Nephron progenitor cell (in vitro differentiated cells): ENCODE measurements around the gene WNT11.

Source experiments
- DNase-seq: peaks from one replicate; pipeline ENCODE4 v3.0.0; 2021
- H3K27ac Mint-ChIP-seq: 2 replicates; pipeline ENCODE4 v1.8.0; 2021; ENCODE audit warnings: mild to moderate bottlenecking, moderate library complexity, mixed read lengths
- H3K27me3 Mint-ChIP-seq: 2 replicates; pipeline ENCODE4 v1.8.0; 2021; ENCODE audit warnings: mild to moderate bottlenecking, low read depth, mixed read lengths; ENCODE audit not compliant: poor library complexity
- H3K36me3 Mint-ChIP-seq: 2 replicates; pipeline ENCODE4 v1.8.0; 2021; ENCODE audit warnings: low read depth, mixed read lengths
- H3K4me1 Mint-ChIP-seq: 2 replicates; pipeline ENCODE4 v1.8.0; 2021; ENCODE audit warnings: mixed read lengths
- H3K4me3 Mint-ChIP-seq: 2 replicates; pipeline ENCODE4 v1.8.0; 2021; ENCODE audit warnings: mild to moderate bottlenecking, moderate library complexity, mixed read lengths
- H3K9me3 Mint-ChIP-seq: 2 replicates; pipeline ENCODE4 v1.8.0; 2021; ENCODE audit warnings: mild to moderate bottlenecking, moderate library complexity, mixed read lengths
- TF ChIP-seq, protein P1 (sequence below): fragments of 200-600 bp; sonication (generic); IDR thresholded peaks from 2 replicates; pipeline ENCODE4 v1.5.0; 2021; ENCODE audit warnings: antibody characterized with exemption

The WNT11 gene

DNA sequence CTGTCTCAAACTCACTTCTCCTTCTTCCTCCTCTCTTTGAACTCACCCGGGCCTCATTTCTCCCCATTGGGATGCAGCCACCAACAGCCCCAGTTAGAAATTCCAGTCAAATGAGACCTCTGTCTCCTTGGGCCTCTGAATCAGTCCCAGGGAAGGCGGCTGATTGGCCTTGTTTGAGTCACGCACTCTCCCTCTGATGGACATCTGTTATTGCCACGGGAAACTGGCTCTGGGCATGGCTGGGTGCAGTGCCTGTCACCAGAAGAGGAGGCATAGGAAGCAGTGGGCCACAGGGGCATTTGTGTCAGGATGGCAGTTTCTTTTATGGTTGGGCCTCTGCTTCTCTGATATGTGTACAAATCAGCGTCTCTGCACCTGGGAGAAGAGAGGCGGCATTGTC lies 9.6 kb upstream of the WNT11 start:
- no peak overlapping the region for H3K4me3 Mint-ChIP-seq
- H3K9me3 Mint-ChIP-seq, result no peaks in the 10 kb centered on the region

DNA sequence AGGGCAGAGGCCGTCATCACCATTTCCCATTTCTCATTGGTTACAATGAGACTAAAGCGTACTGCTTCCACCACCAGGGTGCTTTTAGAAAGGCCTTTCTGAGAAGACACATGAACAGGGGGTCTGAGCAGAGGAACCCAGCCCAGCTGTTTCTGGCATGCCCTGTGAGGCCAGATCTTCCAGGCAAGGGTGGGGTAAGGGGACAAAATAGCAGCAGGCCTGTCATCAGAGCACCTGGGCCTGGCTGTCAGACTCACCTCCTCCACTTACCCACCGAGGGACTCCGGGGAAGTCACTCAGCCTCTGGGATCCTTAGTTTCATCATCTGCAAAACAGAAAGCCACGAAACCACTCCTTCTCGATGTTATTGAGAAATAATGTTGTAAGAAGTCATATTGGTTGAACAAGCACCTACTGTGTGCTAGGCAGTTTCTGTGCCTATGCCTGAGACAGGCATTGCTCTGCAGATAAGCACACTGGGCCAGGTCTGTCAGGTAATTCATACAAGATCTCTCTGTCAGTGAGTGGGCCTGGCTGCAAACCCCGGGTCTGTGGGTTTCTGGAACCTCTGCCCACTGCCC lies 8.8 kb upstream of the WNT11 start:
- Mint-ChIP-seq H3K27me3 (peaks cover 63% of the 10 kb centered on the region), H3K36me3 (no peaks in the 10 kb centered on the region), H3K4me3 (no peak overlapping the region), H3K9me3 (no peaks in the 10 kb centered on the region), H3K4me1 (peaks cover 52% of the 10 kb centered on the region), H3K27ac (no peak overlapping the region)
- no peak for DNase-seq
- TF ChIP-seq, protein P1, sequence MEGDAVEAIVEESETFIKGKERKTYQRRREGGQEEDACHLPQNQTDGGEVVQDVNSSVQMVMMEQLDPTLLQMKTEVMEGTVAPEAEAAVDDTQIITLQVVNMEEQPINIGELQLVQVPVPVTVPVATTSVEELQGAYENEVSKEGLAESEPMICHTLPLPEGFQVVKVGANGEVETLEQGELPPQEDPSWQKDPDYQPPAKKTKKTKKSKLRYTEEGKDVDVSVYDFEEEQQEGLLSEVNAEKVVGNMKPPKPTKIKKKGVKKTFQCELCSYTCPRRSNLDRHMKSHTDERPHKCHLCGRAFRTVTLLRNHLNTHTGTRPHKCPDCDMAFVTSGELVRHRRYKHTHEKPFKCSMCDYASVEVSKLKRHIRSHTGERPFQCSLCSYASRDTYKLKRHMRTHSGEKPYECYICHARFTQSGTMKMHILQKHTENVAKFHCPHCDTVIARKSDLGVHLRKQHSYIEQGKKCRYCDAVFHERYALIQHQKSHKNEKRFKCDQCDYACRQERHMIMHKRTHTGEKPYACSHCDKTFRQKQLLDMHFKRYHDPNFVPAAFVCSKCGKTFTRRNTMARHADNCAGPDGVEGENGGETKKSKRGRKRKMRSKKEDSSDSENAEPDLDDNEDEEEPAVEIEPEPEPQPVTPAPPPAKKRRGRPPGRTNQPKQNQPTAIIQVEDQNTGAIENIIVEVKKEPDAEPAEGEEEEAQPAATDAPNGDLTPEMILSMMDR, result no peak

More for the DNA sequence above, 9.6 kb upstream of the WNT11 start:
- TF ChIP-seq, protein P1, result no peak
- H3K27ac Mint-ChIP-seq, result no peak overlapping the region
- H3K27me3 Mint-ChIP-seq, result peaks cover 55% of the 10 kb centered on the region
- H3K4me1 Mint-ChIP-seq, result peaks cover 48% of the 10 kb centered on the region
- H3K36me3 Mint-ChIP-seq, result no peaks in the 10 kb centered on the region
- no peak for DNase-seq

DNA sequence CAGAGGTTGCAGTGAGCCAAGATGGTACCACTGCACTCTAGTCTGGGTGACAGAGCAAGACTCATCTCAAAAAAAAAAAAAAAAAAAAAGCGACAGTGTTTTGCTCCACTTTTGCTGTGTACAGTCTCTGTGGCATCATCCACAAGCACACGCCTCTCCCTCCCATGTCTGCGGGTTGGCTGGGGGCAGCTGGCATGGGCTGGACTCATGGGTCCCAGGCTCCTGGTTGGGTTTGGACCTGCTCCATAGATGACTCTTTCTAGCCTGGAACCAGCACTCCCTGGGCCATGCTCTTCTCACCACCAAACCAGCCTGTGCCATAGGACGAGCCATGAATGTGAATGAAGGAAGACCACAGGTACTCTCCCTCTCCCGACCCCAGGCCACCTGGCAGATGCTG lies 7.9 kb upstream of the WNT11 start:
- H3K36me3 Mint-ChIP-seq, result no peaks in the 10 kb centered on the region
- H3K9me3 Mint-ChIP-seq, result no peaks in the 10 kb centered on the region
- H3K27ac Mint-ChIP-seq, result no peak overlapping the region
- H3K4me3 Mint-ChIP-seq, result no peak overlapping the region
- no peak for DNase-seq
- peaks cover 45% of the 10 kb centered on the region for H3K4me1 Mint-ChIP-seq
- TF ChIP-seq, protein P1, result no peak
- H3K27me3 Mint-ChIP-seq, result peaks cover 71% of the 10 kb centered on the region

DNA sequence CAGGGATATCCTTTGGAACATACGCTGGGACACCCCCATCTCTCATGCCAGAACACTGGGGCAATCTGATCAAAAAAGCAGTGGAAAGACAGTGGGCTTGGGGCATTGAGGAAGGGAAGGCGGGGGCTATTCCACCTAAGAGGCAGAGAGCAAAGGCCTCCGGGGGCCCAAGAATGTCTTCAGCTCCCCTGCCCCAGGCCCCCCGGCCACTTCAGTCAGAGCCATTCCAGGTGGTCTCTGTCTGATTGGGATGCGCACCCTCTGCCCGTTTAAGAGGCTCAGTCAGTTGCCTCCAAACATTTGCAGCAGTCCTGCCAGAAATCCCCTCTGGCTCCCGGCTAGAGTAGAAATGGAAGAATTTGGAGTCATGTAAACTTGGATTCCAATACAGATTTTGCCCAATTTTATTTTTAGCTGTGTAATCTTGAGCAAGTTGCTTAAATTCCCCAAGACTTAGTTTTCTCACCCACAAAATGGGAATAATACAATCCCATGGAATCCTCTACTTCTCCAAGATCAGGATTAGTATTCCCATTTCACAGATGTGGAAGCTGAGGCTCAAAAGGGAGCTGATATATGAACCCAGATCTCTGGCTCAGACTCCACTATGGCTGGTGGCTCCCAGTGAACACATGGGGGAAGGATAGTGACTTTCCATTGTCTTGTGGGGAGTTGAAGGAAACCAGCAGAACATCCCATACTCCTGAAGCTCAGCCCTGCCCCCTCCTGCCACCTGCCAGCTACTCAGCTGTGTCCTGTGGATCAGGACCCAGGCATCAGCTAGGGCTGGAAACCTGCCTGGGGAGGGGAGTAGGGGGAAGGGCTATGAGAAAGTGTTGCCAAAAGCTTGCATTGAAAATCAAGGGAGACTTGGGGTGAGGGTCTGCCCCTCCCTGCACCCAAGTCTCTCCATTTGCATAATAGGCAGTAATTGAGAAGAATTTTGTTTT lies 6.1 kb upstream of the WNT11 start:
- H3K4me1 Mint-ChIP-seq, result peaks cover 28% of the 10 kb centered on the region
- TF ChIP-seq, protein P1, result no peak
- H3K36me3 Mint-ChIP-seq, result no peaks in the 10 kb centered on the region
- H3K4me3 Mint-ChIP-seq, result no peak overlapping the region
- peaks cover 78% of the 10 kb centered on the region for H3K27me3 Mint-ChIP-seq
- DNase-seq, result no peak
- H3K9me3 Mint-ChIP-seq, result no peaks in the 10 kb centered on the region
- H3K27ac Mint-ChIP-seq, result no peak overlapping the region

DNA sequence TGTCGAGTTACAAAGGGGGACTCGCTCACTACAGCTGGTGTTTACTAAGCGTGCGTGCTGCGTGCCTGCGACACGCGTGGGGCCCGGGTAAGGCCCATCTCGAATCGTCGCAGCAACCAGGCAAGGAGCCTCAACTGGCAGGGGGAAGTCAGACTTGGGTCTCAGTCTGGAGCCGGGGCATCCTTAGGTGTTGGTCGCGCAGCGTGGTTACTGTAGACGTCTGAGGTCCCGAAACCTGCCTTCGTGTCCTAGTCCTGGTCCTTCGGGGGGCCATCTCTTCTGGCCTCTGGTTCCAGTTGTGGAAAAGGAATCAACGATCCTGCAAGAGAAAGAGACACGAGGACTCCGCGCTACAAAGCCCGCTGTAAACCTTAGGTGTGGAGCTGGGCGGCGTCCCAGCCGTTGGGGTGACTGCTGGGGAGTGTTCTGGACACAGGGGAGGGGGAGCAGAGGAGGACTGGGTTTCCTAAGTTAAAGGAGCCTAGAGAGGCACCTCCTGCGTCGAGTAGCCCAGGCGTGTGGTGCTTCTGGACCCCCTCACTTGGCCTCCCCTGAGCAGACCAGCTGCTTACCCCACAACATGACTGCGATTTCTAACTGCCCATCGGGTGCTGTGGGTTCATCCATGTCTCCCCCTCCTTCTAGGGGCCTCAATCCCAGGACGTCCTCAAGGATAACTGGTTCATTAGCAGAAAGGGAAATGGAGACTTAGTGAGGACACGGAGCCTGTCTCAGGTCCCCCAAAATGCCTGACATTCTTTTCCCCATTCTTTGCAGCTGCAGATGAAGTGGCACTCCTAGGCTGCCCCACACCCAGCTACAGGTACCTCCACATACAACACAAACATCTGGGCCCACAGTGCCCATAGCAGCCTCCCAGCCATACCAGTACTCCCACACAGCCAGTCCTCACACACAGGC lies 4.9 kb upstream of the WNT11 start:
- H3K27ac Mint-ChIP-seq, result no peak overlapping the region
- TF ChIP-seq, protein P1, result no peak
- H3K4me3 Mint-ChIP-seq, result peak overlapping the region; percentile 78
- peaks cover 17% of the 10 kb centered on the region for H3K4me1 Mint-ChIP-seq
- no peaks in the 10 kb centered on the region for H3K9me3 Mint-ChIP-seq
- no peaks in the 10 kb centered on the region for H3K36me3 Mint-ChIP-seq
- peaks cover 86% of the 10 kb centered on the region for H3K27me3 Mint-ChIP-seq
- DNase-seq, result no peak
